ENCODE results near the gene DCLK1. TPM values are rescaled to one million over a fixed set of nuclear protein-coding genes. Genes with fewer than 3 reads are reported as not detected.
"Not testable (repeated sequence)": the region's sequence is repeated elsewhere in the genome, so short reads cannot be mapped to it uniquely, and the experiment has no call there.

The DCLK1 gene
- total and polyA plus RNA-seq, 2 donors (not counting 1 experiment from before 2014, with no cell fraction given): 0.56 to 6.3 TPM

DNA sequence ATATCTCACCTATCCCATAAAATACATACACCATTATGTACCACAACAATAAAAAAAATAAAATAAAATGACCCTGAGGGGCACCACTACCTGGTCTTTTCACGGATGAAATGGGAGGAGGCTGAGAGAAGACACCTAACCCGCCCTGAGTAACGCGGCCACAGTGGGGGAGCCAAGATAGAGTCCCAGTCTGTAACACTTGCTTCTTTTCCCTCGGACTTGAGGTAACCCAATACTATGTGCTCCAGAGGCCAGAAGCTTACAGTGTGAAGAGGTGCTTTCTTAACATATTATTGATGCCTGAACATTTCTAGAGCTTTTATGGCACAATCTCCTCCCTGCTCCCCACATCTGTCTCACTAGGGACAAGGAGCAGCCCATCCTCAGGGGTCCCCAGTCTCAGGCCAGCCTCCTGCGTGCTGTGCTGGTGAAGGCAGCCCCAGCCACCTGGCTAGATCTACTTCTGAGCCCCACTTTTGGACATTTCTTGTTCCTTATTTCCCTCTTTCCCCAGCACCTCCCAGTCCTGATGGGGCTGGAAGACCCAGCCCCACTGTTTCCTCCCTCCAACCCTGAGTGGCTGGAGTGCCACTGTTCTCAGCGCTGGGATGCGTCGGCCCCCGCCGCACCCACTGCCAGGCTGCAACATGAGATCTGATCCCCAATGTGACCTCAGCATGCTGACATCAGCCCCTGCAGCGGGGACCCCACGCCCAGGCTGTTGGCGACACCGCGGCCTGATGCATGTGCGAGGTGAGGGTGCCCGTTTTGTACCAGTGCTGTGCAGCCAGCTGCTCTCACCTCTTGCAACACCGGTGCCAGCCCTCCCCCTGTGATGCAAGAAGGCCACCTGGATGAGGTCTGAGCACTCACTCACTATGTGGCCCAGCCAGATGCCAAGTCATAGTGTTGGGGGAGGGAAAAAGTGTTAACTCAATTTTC, 143.3 kb downstream of the DCLK1 start:
- TF ChIP-seq, protein P1, sequence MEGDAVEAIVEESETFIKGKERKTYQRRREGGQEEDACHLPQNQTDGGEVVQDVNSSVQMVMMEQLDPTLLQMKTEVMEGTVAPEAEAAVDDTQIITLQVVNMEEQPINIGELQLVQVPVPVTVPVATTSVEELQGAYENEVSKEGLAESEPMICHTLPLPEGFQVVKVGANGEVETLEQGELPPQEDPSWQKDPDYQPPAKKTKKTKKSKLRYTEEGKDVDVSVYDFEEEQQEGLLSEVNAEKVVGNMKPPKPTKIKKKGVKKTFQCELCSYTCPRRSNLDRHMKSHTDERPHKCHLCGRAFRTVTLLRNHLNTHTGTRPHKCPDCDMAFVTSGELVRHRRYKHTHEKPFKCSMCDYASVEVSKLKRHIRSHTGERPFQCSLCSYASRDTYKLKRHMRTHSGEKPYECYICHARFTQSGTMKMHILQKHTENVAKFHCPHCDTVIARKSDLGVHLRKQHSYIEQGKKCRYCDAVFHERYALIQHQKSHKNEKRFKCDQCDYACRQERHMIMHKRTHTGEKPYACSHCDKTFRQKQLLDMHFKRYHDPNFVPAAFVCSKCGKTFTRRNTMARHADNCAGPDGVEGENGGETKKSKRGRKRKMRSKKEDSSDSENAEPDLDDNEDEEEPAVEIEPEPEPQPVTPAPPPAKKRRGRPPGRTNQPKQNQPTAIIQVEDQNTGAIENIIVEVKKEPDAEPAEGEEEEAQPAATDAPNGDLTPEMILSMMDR (conservative IDR thresholded peaks at IDR 0.05 in 1 of 2, IDR thresholded peaks at IDR 0.05 in 1 of 2; ENCODE audit: low read depth in 1 of 2, low read length in 2 of 2): no peak
- no peak for TF ChIP-seq EZH2 (IDR thresholded peaks at IDR 0.05; ENCODE audit: low read length, missing control alignments)
- Histone ChIP-seq H3K9ac (ENCODE audit: insufficient read depth, low read length) (no peak overlapping the region), H3K4me3 (replicated peaks in 1 of 4; ENCODE audit: control extremely low read depth in 1 of 4, insufficient read depth in 1 of 4, low read depth in 3 of 4, low read length in 4 of 4) (no peak overlapping the region), H4K20me1 (ENCODE audit: control insufficient read depth, extremely low read depth, insufficient read depth, low read length) (no peaks in the 10 kb centered on the region), H3K36me3 (ENCODE audit: control insufficient read depth, insufficient read depth, low read length) (no peaks in the 10 kb centered on the region), H3K79me2 (ENCODE audit: control insufficient read depth, insufficient read depth, low read length) (no peaks in the 10 kb centered on the region), H3K4me1 (ENCODE audit: control insufficient read depth, extremely low read depth, insufficient read depth, low read length) (no peaks in the 10 kb centered on the region), H3K9me3 (ENCODE audit: control insufficient read depth, insufficient read depth, low read depth, low read length) (no peaks in the 10 kb centered on the region), H3K4me2 (ENCODE audit: extremely low read depth, insufficient read depth, low read length) (no peak overlapping the region), H3K27ac (ENCODE audit: insufficient read depth, low read length) (no peak overlapping the region), H3K27me3 (ENCODE audit: control insufficient read depth, insufficient read depth, low read length) (no peaks in the 10 kb centered on the region), H2AFZ (ENCODE audit: low read length) (no peak overlapping the region)
- DNase-seq (ENCODE audit: low read depth in 2 of 2): no peak

DNA sequence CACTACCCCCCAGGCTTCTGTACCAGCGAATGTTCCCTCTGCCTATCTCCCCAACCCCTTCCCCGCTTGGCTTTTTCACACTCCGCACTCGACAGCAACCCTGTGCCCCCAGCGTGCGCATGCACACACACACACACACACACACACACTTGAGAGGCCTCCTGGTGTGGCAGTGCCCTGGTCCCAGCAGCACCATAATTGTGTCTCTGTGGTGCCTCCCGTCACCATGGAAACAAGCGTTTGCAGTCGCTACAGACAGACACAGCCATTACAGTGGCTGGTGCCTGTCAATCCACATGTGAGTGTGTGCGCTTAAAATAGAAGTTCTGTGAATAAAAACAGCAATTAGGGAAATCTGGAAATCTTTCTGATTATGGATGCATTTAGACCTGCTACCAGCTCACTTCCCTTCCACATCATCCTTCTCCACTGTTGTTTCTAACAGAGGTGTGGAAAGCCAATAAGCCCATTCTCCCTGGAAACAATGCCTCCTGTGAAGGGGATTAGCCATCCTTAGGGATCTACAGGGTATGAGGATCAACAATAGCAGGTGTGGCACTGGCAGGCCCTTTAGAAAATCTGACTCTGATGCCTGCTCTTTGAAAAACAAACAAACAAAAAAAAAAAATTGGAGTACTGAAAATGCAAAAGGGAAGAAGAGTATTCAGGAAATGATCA, 146.3 kb downstream of the DCLK1 start:
- Histone ChIP-seq H3K79me2 (ENCODE audit: control insufficient read depth, insufficient read depth, low read length) (no peaks in the 10 kb centered on the region), H2AFZ (ENCODE audit: low read length) (no peak overlapping the region), H3K27me3 (ENCODE audit: control insufficient read depth, insufficient read depth, low read length) (no peaks in the 10 kb centered on the region), H3K9ac (ENCODE audit: insufficient read depth, low read length) (no peak overlapping the region), H3K4me3 (replicated peaks in 1 of 4; ENCODE audit: control extremely low read depth in 1 of 4, insufficient read depth in 1 of 4, low read depth in 3 of 4, low read length in 4 of 4) (no peak overlapping the region), H4K20me1 (ENCODE audit: control insufficient read depth, extremely low read depth, insufficient read depth, low read length) (no peaks in the 10 kb centered on the region), H3K9me3 (ENCODE audit: control insufficient read depth, insufficient read depth, low read depth, low read length) (no peaks in the 10 kb centered on the region), H3K4me1 (ENCODE audit: control insufficient read depth, extremely low read depth, insufficient read depth, low read length) (no peaks in the 10 kb centered on the region), H3K4me2 (ENCODE audit: extremely low read depth, insufficient read depth, low read length) (no peak overlapping the region), H3K27ac (ENCODE audit: insufficient read depth, low read length) (no peak overlapping the region), H3K36me3 (ENCODE audit: control insufficient read depth, insufficient read depth, low read length) (no peaks in the 10 kb centered on the region)
- TF ChIP-seq EZH2 (IDR thresholded peaks at IDR 0.05; ENCODE audit: low read length, missing control alignments): no peak
- TF ChIP-seq, protein P1 (conservative IDR thresholded peaks at IDR 0.05 in 1 of 2, IDR thresholded peaks at IDR 0.05 in 1 of 2; ENCODE audit: low read depth in 1 of 2, low read length in 2 of 2): no peak
- no peak for DNase-seq (ENCODE audit: low read depth in 2 of 2)

DNA sequence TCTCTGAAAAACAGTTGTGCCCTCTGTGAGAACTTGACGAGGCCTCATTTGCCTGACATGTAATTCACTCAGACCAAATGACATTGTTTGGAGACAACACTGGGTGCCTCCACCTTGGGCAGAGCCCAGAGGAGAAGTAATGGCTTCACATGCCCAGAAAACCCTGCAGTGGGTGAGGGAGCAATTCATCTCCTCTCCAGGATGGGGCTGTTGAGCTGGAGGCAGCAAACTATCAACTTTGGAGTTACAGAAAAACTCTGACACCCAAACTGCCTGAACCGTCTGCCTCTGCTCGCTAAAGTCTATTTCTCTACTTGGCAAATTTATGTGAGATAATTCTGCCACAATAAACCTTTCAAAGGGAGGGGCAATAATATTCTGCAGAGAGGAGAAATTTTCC, 146.9 kb downstream of the DCLK1 start:
- H3K9ac ChIP-seq (ENCODE audit: insufficient read depth, low read length): no peak overlapping the region
- no peaks in the 10 kb centered on the region for H4K20me1 ChIP-seq (ENCODE audit: control insufficient read depth, extremely low read depth, insufficient read depth, low read length)
- DNase-seq (ENCODE audit: low read depth in 2 of 2): no peak
- TF ChIP-seq, protein P1 (conservative IDR thresholded peaks at IDR 0.05 in 1 of 2, IDR thresholded peaks at IDR 0.05 in 1 of 2; ENCODE audit: low read depth in 1 of 2, low read length in 2 of 2): peak in 1 of 2 donors; percentile 3
- no peak for TF ChIP-seq EZH2 (IDR thresholded peaks at IDR 0.05; ENCODE audit: low read length, missing control alignments)
- H3K4me2 ChIP-seq (ENCODE audit: extremely low read depth, insufficient read depth, low read length): no peak overlapping the region
- H3K9me3 ChIP-seq (ENCODE audit: control insufficient read depth, insufficient read depth, low read depth, low read length): no peaks in the 10 kb centered on the region
- no peaks in the 10 kb centered on the region for H3K36me3 ChIP-seq (ENCODE audit: control insufficient read depth, insufficient read depth, low read length)
- H2AFZ ChIP-seq (ENCODE audit: low read length): no peak overlapping the region
- H3K27me3 ChIP-seq (ENCODE audit: control insufficient read depth, insufficient read depth, low read length): no peaks in the 10 kb centered on the region
- no peak overlapping the region for H3K4me3 ChIP-seq (replicated peaks in 1 of 4; ENCODE audit: control extremely low read depth in 1 of 4, insufficient read depth in 1 of 4, low read depth in 3 of 4, low read length in 4 of 4)
- no peak overlapping the region for H3K27ac ChIP-seq (ENCODE audit: insufficient read depth, low read length)
- H3K4me1 ChIP-seq (ENCODE audit: control insufficient read depth, extremely low read depth, insufficient read depth, low read length): peaks cover 1% of the 10 kb centered on the region
- no peaks in the 10 kb centered on the region for H3K79me2 ChIP-seq (ENCODE audit: control insufficient read depth, insufficient read depth, low read length)

DNA sequence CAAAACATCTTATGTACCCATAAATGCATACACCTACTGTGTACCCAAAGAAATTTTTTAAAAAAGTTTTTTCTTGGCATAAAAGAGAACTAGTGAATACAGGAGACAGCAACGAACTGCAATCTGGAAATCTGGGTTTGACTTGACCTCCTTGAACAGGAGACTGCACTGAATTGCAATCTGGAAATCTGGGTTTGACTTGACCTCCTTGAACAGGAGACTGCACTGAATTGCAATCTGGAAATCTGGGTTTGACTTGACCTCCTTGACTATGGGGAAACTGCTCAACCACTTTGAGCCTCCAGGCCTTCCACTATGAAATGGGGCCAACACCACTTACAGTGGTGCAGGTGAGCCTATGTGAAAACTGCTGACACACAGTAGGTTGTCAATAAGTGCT, 147.5 kb downstream of the DCLK1 start:
- not testable (repeated sequence) for H3K4me3 ChIP-seq (replicated peaks in 1 of 4; ENCODE audit: control extremely low read depth in 1 of 4, insufficient read depth in 1 of 4, low read depth in 3 of 4, low read length in 4 of 4); H3K27ac ChIP-seq (ENCODE audit: insufficient read depth, low read length); H3K4me1 ChIP-seq (ENCODE audit: control insufficient read depth, extremely low read depth, insufficient read depth, low read length); H2AFZ ChIP-seq (ENCODE audit: low read length); H4K20me1 ChIP-seq (ENCODE audit: control insufficient read depth, extremely low read depth, insufficient read depth, low read length); DNase-seq (ENCODE audit: low read depth in 2 of 2); H3K27me3 ChIP-seq (ENCODE audit: control insufficient read depth, insufficient read depth, low read length); H3K4me2 ChIP-seq (ENCODE audit: extremely low read depth, insufficient read depth, low read length); H3K79me2 ChIP-seq (ENCODE audit: control insufficient read depth, insufficient read depth, low read length); H3K36me3 ChIP-seq (ENCODE audit: control insufficient read depth, insufficient read depth, low read length); H3K9me3 ChIP-seq (ENCODE audit: control insufficient read depth, insufficient read depth, low read depth, low read length); H3K9ac ChIP-seq (ENCODE audit: insufficient read depth, low read length)
